RWPE1 (cell line): ENCODE data around the gene CTSC.

Experiments used
- CTCF ChIA-PET: fragments of 350-600 bp; sonication (Branson Sonifier 250); formaldehyde crosslinking; extraction: SDS; loops from one replicate; lab custom pipeline; 2021; lab: Yijun Ruan, JAX
- POLR2A ChIA-PET: fragments of 400-600 bp; formaldehyde crosslinking; extraction: SDS; loops from one replicate; lab custom pipeline; 2020; ENCODE audit warnings: antibody characterized with exemption; ENCODE audit not compliant: low non-redundant PET; lab: Yijun Ruan, JAX
- DNase-seq: peaks from one replicate; pipeline ENCODE4 v3.0.0; 2012; ENCODE audit warnings: low spot score
- H3K27ac ChIP-seq: fragments of 450-650 bp; 2 replicates; pipeline ENCODE4 v1.5.1; 2017
- TF ChIP-seq, protein P1 (sequence below): fragments of 450-650 bp; conservative IDR thresholded peaks from 2 replicates; pipeline ENCODE4 v1.5.1; 2017; ENCODE audit warnings: low read depth, mild to moderate bottlenecking

The CTSC gene

DNA sequence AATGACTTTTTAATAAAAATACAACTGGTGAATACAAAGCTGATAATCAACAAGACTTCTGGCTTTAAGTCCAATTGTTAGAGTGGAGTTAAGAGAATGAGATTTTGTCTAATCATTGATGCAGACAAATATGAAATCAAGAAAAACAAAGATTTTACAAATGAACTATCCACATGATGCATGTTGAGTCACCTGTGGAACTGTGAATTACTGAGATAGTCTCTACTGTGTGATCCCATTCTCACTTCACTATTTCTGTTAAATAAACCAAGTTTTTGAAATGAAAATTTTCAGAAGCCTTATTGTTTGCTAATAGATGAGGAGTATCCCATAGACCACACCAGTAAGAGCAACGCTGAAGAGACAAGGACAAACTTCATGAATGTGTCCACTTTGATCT is 8.4 kb upstream of the CTSC start:
- POLR2A ChIA-PET: no interaction called here
- no peak for DNase-seq
- no peak overlapping the region for H3K27ac ChIP-seq
- CTCF ChIA-PET: no interaction called here
- TF ChIP-seq, protein P1, sequence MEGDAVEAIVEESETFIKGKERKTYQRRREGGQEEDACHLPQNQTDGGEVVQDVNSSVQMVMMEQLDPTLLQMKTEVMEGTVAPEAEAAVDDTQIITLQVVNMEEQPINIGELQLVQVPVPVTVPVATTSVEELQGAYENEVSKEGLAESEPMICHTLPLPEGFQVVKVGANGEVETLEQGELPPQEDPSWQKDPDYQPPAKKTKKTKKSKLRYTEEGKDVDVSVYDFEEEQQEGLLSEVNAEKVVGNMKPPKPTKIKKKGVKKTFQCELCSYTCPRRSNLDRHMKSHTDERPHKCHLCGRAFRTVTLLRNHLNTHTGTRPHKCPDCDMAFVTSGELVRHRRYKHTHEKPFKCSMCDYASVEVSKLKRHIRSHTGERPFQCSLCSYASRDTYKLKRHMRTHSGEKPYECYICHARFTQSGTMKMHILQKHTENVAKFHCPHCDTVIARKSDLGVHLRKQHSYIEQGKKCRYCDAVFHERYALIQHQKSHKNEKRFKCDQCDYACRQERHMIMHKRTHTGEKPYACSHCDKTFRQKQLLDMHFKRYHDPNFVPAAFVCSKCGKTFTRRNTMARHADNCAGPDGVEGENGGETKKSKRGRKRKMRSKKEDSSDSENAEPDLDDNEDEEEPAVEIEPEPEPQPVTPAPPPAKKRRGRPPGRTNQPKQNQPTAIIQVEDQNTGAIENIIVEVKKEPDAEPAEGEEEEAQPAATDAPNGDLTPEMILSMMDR: no peak

DNA sequence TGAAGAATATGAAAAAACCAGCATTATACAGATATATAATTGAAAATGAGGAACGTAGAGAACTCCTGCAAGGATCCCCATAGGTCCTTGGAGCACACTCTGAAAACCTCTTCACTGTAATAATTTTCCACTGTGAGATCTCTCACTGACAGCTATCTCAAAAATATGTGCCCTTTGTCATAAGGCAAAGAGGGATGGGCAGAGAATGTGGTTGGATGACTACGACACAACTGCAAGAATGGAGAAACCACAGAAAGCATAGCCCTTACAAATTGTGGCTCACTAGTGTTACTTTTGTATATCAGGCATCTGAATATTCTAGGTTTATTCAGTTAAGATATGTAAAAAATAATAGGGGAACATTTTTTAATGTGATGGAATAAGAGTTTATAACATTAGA is 7.9 kb upstream of the CTSC start:
- no peak for DNase-seq
- TF ChIP-seq, protein P1: no peak
- ChIA-PET POLR2A (no interaction called here), CTCF (no interaction called here)
- H3K27ac ChIP-seq: no peak overlapping the region

DNA sequence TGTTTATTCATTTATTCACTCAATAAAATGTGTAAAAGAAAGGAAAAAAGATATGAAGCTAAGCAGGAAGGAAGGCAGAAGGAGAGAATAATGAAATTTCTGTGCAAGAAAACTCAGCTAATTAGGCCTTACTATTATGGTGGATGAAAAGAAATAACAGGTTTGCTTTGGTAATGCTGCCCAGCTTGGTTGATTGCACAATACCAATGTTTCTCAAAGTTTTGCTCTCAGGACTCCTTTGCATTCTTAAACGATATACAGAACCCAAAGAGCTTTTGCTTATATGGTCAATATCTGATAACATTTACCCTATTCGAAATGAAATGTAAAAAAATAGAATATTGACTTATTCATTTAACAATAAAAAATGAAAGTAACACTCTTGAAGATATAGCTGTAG is 7.3 kb upstream of the CTSC start:
- POLR2A ChIA-PET: no interaction called here
- no peak overlapping the region for H3K27ac ChIP-seq
- CTCF ChIA-PET: interaction anchor here (0.6 kb wide), 1 partner anchor 97 kb away, joined by 3 read pairs; no protein-coding TSS in a partner anchor
- DNase-seq: no peak
- TF ChIP-seq, protein P1: no peak

DNA sequence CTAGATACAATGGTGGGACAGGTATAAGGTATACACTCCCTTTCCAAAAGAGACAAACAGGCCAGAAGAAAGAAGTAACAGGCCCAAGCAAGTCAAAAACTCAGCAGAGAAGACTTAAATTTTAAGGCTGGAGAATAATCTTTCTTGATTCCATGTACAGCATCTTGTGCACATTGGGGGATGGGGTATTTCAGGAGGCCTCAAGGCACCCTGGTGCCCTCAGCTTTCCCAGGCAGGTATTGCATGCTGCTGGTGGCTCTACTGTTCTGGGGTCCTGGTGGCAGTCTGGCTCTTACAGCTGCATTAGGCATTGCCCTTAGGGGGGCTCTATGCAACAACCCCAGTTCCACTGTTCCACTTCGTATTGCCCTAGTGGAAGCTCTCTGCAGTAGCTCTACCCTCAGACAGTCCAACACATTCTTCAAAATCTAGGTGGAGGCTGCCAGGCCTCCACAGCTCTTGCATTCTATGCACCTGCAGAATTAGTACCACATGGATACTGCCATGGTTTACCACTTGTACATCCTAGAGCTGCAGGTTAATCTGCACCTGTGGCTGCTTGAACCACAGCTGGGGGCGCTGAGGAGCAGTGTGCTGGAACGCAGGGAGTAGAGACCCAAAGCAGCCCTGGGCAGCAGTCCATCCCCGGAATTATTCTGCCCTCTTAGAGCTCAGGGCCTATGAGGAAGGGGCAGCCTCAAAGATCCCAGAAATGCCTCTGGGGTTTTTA is 4.2 kb upstream of the CTSC start:
- POLR2A ChIA-PET: no interaction called here
- CTCF ChIA-PET: no interaction called here
- no peak overlapping the region for H3K27ac ChIP-seq
- DNase-seq: no peak
- TF ChIP-seq, protein P1: no peak

DNA sequence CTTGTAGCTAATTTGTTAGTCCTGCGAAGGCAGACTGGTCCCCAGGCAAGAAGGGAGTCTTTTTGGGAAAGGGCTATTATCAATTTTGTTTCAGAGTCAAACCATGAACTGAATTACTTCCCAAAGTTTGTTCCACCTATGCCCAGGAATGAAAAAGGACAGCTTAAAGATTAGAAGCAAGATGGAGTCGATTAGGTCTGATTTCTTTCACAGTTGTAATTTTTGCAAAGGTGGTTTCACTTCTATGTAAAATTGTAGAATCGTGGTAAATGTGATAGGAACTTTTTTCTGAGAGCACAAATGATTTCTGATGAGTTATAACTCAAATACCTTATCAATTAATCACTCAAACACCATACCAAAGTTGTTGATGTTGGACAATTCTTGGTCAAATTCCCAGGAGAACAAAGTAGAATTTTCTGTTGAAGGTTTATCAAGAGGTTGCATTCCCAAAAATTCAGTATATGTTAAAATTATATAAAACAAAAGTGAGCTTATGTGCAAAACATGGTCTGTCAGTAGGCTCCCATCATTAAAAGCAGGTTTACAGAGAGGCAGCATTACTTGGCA is 2.9 kb upstream of the CTSC start:
- ChIA-PET CTCF (no interaction called here), POLR2A (no interaction called here)
- H3K27ac ChIP-seq: no peak overlapping the region
- DNase-seq: no peak
- TF ChIP-seq, protein P1: no peak

DNA sequence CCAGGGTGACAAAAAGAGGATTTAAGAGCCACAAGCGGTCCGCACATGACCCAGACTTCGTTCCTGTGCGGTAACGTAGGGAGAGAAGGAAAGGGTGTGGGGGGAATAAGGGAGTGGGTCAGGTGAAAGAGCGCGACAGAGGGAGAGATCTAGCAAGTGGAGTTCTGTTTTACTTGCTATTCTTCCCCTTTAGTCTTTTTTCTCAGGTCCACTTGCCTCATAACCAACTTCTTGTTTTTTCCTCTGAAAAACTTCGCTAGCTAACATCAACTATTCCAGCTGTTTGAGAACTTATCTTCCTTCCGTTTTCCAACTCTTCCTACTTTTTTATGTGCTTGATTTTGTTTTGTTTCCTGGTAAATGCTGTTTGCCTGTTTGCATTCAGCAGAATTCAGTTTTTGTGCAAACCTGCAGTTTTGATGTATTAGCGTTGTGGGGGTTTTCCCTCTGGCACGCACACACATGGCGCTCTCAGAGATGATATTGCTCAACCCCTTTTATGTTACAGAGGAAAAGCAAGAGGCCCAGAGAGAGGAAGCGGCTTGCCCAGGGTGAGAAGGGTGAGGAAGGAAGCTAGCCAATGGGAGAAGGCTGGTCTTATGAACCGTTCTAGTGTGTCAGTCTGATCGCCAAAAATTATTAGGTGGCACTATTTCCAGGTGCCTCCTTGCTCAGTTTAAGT is 592 bp upstream of the CTSC start:
- POLR2A ChIA-PET: interaction anchor here (0.6 to 1.5 kb wide), 2 partner anchors 91 to 203 kb away, joined by 3 read pairs; no protein-coding TSS in a partner anchor
- TF ChIP-seq, protein P1: no peak
- CTCF ChIA-PET: interaction anchor here (0.6 kb wide), 3 partner anchors 10 to 1726 kb away, joined by 3 to 5 read pairs (median 3); no protein-coding TSS in a partner anchor
- peak overlapping the region; percentile 91 for H3K27ac ChIP-seq
- peak; percentile 70 for DNase-seq
